Measurements from ENCODE around the gene ZNRF3.

DNA sequence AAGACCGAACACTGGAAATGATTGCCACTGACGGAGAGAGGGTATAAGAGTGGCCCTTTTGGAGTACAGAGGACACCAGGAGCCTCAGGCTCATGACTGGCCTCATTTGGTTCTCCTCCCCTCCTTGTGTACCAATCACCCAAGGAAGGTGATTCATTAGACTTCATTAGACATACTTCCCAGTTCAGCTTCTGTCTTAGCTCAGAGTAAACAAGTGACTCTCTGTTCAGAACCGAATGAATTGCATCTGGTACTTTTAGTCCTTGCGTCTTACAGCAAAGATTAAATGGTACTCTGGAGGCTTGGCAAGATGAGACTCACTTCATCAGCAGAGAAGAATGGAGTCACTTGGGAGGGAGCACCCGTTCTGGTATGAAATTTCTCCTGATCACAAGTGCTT is 75.2 kb downstream of the ZNRF3 start:
- TF ChIP-seq, protein P1, sequence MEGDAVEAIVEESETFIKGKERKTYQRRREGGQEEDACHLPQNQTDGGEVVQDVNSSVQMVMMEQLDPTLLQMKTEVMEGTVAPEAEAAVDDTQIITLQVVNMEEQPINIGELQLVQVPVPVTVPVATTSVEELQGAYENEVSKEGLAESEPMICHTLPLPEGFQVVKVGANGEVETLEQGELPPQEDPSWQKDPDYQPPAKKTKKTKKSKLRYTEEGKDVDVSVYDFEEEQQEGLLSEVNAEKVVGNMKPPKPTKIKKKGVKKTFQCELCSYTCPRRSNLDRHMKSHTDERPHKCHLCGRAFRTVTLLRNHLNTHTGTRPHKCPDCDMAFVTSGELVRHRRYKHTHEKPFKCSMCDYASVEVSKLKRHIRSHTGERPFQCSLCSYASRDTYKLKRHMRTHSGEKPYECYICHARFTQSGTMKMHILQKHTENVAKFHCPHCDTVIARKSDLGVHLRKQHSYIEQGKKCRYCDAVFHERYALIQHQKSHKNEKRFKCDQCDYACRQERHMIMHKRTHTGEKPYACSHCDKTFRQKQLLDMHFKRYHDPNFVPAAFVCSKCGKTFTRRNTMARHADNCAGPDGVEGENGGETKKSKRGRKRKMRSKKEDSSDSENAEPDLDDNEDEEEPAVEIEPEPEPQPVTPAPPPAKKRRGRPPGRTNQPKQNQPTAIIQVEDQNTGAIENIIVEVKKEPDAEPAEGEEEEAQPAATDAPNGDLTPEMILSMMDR (IDR thresholded peaks at IDR 0.05): no peak
- TF ChIP-seq POLR2A (IDR thresholded peaks at IDR 0.05) (no peak), POLR2AphosphoS5 (IDR thresholded peaks at IDR 0.05) (no peak), EP300 (IDR thresholded peaks at IDR 0.05) (no peak)

Data from upper lobe of left lung (tissue), 4 donors.